ENCODE data around the gene CAB39L.

CAB39L gene

DNA sequence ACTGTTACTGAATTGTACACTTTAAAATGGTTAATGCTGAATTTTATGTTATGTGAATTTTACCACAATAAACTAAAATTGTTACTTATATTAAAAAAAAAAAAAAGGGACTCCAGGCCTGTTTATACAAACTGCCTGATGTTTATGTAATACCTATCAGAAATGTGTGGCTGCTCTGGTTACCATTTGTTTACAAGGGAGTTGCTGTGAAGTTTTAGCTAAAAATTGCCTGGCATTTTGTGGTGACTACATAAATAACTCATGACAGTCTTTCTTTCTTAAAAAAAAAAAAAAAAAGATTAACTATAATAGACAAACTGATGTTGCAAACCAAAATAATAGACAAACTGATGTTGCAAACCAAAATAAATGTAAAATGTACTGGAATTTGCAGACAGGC, 124.3 kb downstream of the CAB39L start:
- H3K27ac ChIP-seq (replicated peaks; ENCODE audit: low read length), result no peak overlapping the region
- H3K9me3 ChIP-seq (replicated peaks in 1 of 2; ENCODE audit: control insufficient read depth in 2 of 2, insufficient read depth in 1 of 2, low read depth in 1 of 2, low read length in 2 of 2), result no peaks in the 10 kb centered on the region
- H2BK120ac ChIP-seq (ENCODE audit: low read depth, low read length), result no peak overlapping the region
- no peak overlapping the region for H2BK15ac ChIP-seq (ENCODE audit: low read length)
- no peak overlapping the region for H3K4ac ChIP-seq (ENCODE audit: low read length)
- no peak overlapping the region for H2AFZ ChIP-seq (ENCODE audit: low read length)
- no peaks in the 10 kb centered on the region for H3K36me3 ChIP-seq (replicated peaks in 1 of 2; ENCODE audit: control insufficient read depth in 2 of 2, insufficient read depth in 2 of 2, low read length in 2 of 2)
- no peak overlapping the region for H4K8ac ChIP-seq (ENCODE audit: low read depth, low read length)
- no peak overlapping the region for H3K23ac ChIP-seq (ENCODE audit: low read depth, low read length, poor library complexity)
- no peak overlapping the region for H3K9ac ChIP-seq (ENCODE audit: low read depth, low read length, poor library complexity)
- H3K27me3 ChIP-seq (ENCODE audit: control insufficient read depth in 3 of 3, insufficient read depth in 3 of 3, low read depth in 1 of 3, low read length in 3 of 3), result no peaks in the 10 kb centered on the region
- H3K4me1 ChIP-seq (ENCODE audit: control insufficient read depth in 2 of 2, insufficient read depth in 1 of 2, low read depth in 1 of 2, low read length in 2 of 2), result no peaks in the 10 kb centered on the region
- H2BK5ac ChIP-seq (ENCODE audit: low read length), result no peak overlapping the region
- no peaks in the 10 kb centered on the region for H3K79me1 ChIP-seq (ENCODE audit: low read depth, low read length)
- no peak overlapping the region for H2BK12ac ChIP-seq (ENCODE audit: low read length)
- H3K18ac ChIP-seq (ENCODE audit: low read length), result no peak overlapping the region
- H3K14ac ChIP-seq (ENCODE audit: low read length), result no peak overlapping the region
- no peak overlapping the region for H3K4me3 ChIP-seq (ENCODE audit: low read length in 2 of 2)
- DNase-seq (ENCODE audit: low spot score), result no peak
- no peak overlapping the region for H3K4me2 ChIP-seq (ENCODE audit: insufficient read depth, low read length, poor library complexity, severe bottlenecking)
- H4K91ac ChIP-seq (ENCODE audit: low read depth, low read length, poor library complexity), result no peak overlapping the region
- no peak overlapping the region for H2AK5ac ChIP-seq (ENCODE audit: low read depth, low read length)

GRCh38 chr13:49315756-49316482, 127.9 kb downstream of the CAB39L start:
- H2AFZ ChIP-seq (ENCODE audit: low read length), result no peak overlapping the region
- no peak overlapping the region for H4K91ac ChIP-seq (ENCODE audit: low read depth, low read length, poor library complexity)
- no peak overlapping the region for H2BK120ac ChIP-seq (ENCODE audit: low read depth, low read length)
- no peak overlapping the region for H3K9ac ChIP-seq (ENCODE audit: low read depth, low read length, poor library complexity)
- no peaks in the 10 kb centered on the region for H3K79me1 ChIP-seq (ENCODE audit: low read depth, low read length)
- H3K4me1 ChIP-seq (ENCODE audit: control insufficient read depth in 2 of 2, insufficient read depth in 1 of 2, low read depth in 1 of 2, low read length in 2 of 2), result no peaks in the 10 kb centered on the region
- no peak overlapping the region for H4K8ac ChIP-seq (ENCODE audit: low read depth, low read length)
- no peak overlapping the region for H3K18ac ChIP-seq (ENCODE audit: low read length)
- no peak overlapping the region for H2BK12ac ChIP-seq (ENCODE audit: low read length)
- no peak overlapping the region for H3K14ac ChIP-seq (ENCODE audit: low read length)
- no peak overlapping the region for H3K23ac ChIP-seq (ENCODE audit: low read depth, low read length, poor library complexity)
- no peak overlapping the region for H2BK5ac ChIP-seq (ENCODE audit: low read length)
- H3K27me3 ChIP-seq (ENCODE audit: control insufficient read depth in 3 of 3, insufficient read depth in 3 of 3, low read depth in 1 of 3, low read length in 3 of 3), result no peaks in the 10 kb centered on the region
- no peak overlapping the region for H3K4ac ChIP-seq (ENCODE audit: low read length)
- WGBS, 2 donors (ENCODE audit: extremely low coverage in 2 of 2, insufficient read length in 2 of 2, insufficient replicate concordance in 1 of 2), result no CpG with 5 or more reads among the region's 5 CpGs
- no peak overlapping the region for H3K4me2 ChIP-seq (ENCODE audit: insufficient read depth, low read length, poor library complexity, severe bottlenecking)
- no peaks in the 10 kb centered on the region for H3K36me3 ChIP-seq (replicated peaks in 1 of 2; ENCODE audit: control insufficient read depth in 2 of 2, insufficient read depth in 2 of 2, low read length in 2 of 2)
- H3K27ac ChIP-seq (replicated peaks; ENCODE audit: low read length), result no peak overlapping the region
- DNase-seq (ENCODE audit: low spot score), result no peak
- H3K9me3 ChIP-seq (replicated peaks in 1 of 2; ENCODE audit: control insufficient read depth in 2 of 2, insufficient read depth in 1 of 2, low read depth in 1 of 2, low read length in 2 of 2), result no peaks in the 10 kb centered on the region
- H2AK5ac ChIP-seq (ENCODE audit: low read depth, low read length), result no peak overlapping the region
- no peak overlapping the region for H2BK15ac ChIP-seq (ENCODE audit: low read length)
- no peak overlapping the region for H3K4me3 ChIP-seq (ENCODE audit: low read length in 2 of 2)

DNA sequence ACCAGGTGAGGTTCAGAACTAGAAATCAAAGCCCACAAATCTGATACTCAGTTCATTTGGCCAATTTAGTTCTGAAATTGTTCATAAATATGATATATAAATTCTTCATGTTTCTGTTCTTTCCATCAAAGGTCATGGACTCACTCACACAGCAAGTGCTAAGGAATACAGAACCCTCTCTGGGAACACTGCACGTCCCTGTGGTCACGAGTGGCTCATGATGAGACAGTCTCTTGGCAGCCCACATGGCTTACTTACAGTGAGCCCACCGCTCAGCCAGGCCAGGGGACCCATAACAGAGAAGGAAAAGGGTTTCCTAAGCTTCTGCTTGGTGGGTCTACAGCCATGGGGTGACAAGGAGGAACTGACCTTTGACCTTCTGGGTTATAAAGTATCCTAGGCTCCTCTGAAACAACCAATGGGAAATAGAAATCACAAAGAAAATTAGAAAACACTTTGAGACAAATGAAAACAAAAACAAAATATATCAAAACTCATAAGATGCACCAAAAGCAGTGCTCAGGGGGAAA, 128.8 kb downstream of the CAB39L start:
- H3K23ac ChIP-seq (ENCODE audit: low read depth, low read length, poor library complexity), result no peak overlapping the region
- no peak overlapping the region for H3K4me3 ChIP-seq (ENCODE audit: low read length in 2 of 2)
- no peak overlapping the region for H3K14ac ChIP-seq (ENCODE audit: low read length)
- no peak overlapping the region for H2BK5ac ChIP-seq (ENCODE audit: low read length)
- no peak overlapping the region for H2BK120ac ChIP-seq (ENCODE audit: low read depth, low read length)
- H3K79me1 ChIP-seq (ENCODE audit: low read depth, low read length), result no peaks in the 10 kb centered on the region
- no peak overlapping the region for H3K27ac ChIP-seq (replicated peaks; ENCODE audit: low read length)
- no peaks in the 10 kb centered on the region for H3K9me3 ChIP-seq (replicated peaks in 1 of 2; ENCODE audit: control insufficient read depth in 2 of 2, insufficient read depth in 1 of 2, low read depth in 1 of 2, low read length in 2 of 2)
- H3K36me3 ChIP-seq (replicated peaks in 1 of 2; ENCODE audit: control insufficient read depth in 2 of 2, insufficient read depth in 2 of 2, low read length in 2 of 2), result peaks cover 0 to under 1% of the 10 kb centered on the region in 2 donors
- no peak overlapping the region for H2BK15ac ChIP-seq (ENCODE audit: low read length)
- no peak overlapping the region for H3K4me2 ChIP-seq (ENCODE audit: insufficient read depth, low read length, poor library complexity, severe bottlenecking)
- no CpG with 5 or more reads among the region's 3 CpGs for WGBS, 2 donors (ENCODE audit: extremely low coverage in 2 of 2, insufficient read length in 2 of 2, insufficient replicate concordance in 1 of 2)
- no peak for DNase-seq (ENCODE audit: low spot score)
- H4K8ac ChIP-seq (ENCODE audit: low read depth, low read length), result no peak overlapping the region
- no peak overlapping the region for H4K91ac ChIP-seq (ENCODE audit: low read depth, low read length, poor library complexity)
- H3K9ac ChIP-seq (ENCODE audit: low read depth, low read length, poor library complexity), result no peak overlapping the region
- H3K4ac ChIP-seq (ENCODE audit: low read length), result no peak overlapping the region
- H3K4me1 ChIP-seq (ENCODE audit: control insufficient read depth in 2 of 2, insufficient read depth in 1 of 2, low read depth in 1 of 2, low read length in 2 of 2), result no peaks in the 10 kb centered on the region
- no peak overlapping the region for H2AFZ ChIP-seq (ENCODE audit: low read length)
- no peaks in the 10 kb centered on the region for H3K27me3 ChIP-seq (ENCODE audit: control insufficient read depth in 3 of 3, insufficient read depth in 3 of 3, low read depth in 1 of 3, low read length in 3 of 3)
- H2BK12ac ChIP-seq (ENCODE audit: low read length), result no peak overlapping the region
- H3K18ac ChIP-seq (ENCODE audit: low read length), result no peak overlapping the region
- H2AK5ac ChIP-seq (ENCODE audit: low read depth, low read length), result no peak overlapping the region

GRCh38 chr13:49314344-49314882, 129.5 kb downstream of the CAB39L start:
- no peak overlapping the region for H3K23ac ChIP-seq (ENCODE audit: low read depth, low read length, poor library complexity)
- no peak overlapping the region for H2BK12ac ChIP-seq (ENCODE audit: low read length)
- DNase-seq (ENCODE audit: low spot score), result no peak
- H4K91ac ChIP-seq (ENCODE audit: low read depth, low read length, poor library complexity), result no peak overlapping the region
- H3K4me2 ChIP-seq (ENCODE audit: insufficient read depth, low read length, poor library complexity, severe bottlenecking), result no peak overlapping the region
- no peak overlapping the region for H3K18ac ChIP-seq (ENCODE audit: low read length)
- no peak overlapping the region for H3K4me3 ChIP-seq (ENCODE audit: low read length in 2 of 2)
- no peaks in the 10 kb centered on the region for H3K27me3 ChIP-seq (ENCODE audit: control insufficient read depth in 3 of 3, insufficient read depth in 3 of 3, low read depth in 1 of 3, low read length in 3 of 3)
- H2BK15ac ChIP-seq (ENCODE audit: low read length), result no peak overlapping the region
- H3K9me3 ChIP-seq (replicated peaks in 1 of 2; ENCODE audit: control insufficient read depth in 2 of 2, insufficient read depth in 1 of 2, low read depth in 1 of 2, low read length in 2 of 2), result no peaks in the 10 kb centered on the region
- no peak overlapping the region for H2AFZ ChIP-seq (ENCODE audit: low read length)
- no peak overlapping the region for H3K9ac ChIP-seq (ENCODE audit: low read depth, low read length, poor library complexity)
- H3K79me1 ChIP-seq (ENCODE audit: low read depth, low read length), result no peaks in the 10 kb centered on the region
- no peak overlapping the region for H3K14ac ChIP-seq (ENCODE audit: low read length)
- no peaks in the 10 kb centered on the region for H3K4me1 ChIP-seq (ENCODE audit: control insufficient read depth in 2 of 2, insufficient read depth in 1 of 2, low read depth in 1 of 2, low read length in 2 of 2)
- no peak overlapping the region for H2BK120ac ChIP-seq (ENCODE audit: low read depth, low read length)
- H3K36me3 ChIP-seq (replicated peaks in 1 of 2; ENCODE audit: control insufficient read depth in 2 of 2, insufficient read depth in 2 of 2, low read length in 2 of 2), result peaks cover 0 to 4% of the 10 kb centered on the region in 2 donors
- peak overlapping the region; percentile 6 for H2BK5ac ChIP-seq (ENCODE audit: low read length)
- H4K8ac ChIP-seq (ENCODE audit: low read depth, low read length), result no peak overlapping the region
- no CpG with 5 or more reads among the region's 6 CpGs for WGBS, 2 donors (ENCODE audit: extremely low coverage in 2 of 2, insufficient read length in 2 of 2, insufficient replicate concordance in 1 of 2)
- H3K27ac ChIP-seq (replicated peaks; ENCODE audit: low read length), result no peak overlapping the region
- H3K4ac ChIP-seq (ENCODE audit: low read length), result no peak overlapping the region
- no peak overlapping the region for H2AK5ac ChIP-seq (ENCODE audit: low read depth, low read length)
